Jurkat, Clone E6-1 (cell line): ENCODE data around the gene GXYLT1. TPM values are rescaled to one million over a fixed set of nuclear protein-coding genes. Genes with fewer than 3 reads are reported as not detected.
"Not testable (repeated sequence)": the region's sequence is repeated elsewhere in the genome, so short reads cannot be mapped to it uniquely, and the experiment has no call there.

Source experiments
- DNase-seq: peaks from one replicate; pipeline ENCODE4 v3.0.0-alpha.2; 2011; ENCODE audit warnings: low read depth, low spot score
- H3K4me3 ChIP-seq: 2 replicates; pipeline ENCODE4 v1.5.1; 2011; ENCODE audit warnings: mild to moderate bottlenecking, low read length, control low read depth, moderate library complexity
- polyA plus RNA-seq: library from polyadenylated mRNA; unstranded; fragments of >200 nt; gene quantifications from one replicate; pipeline ENCODE4 v1.2.1, GENCODE V29; 2012; ENCODE audit warnings: missing spikeins; ENCODE audit not compliant: insufficient read length, insufficient read depth

Gene GXYLT1
- polyA plus RNA-seq = 10.1 TPM

- peak; percentile 58 for DNase-seq
Observed at GRCh38 chr12:42144408-42145196, at the start of gene GXYLT1. Gene GXYLT1, minus strand, starts transcription at chr12:42144874. Its CDS starts 228 bp downstream, at chr12:42144646.

GRCh38 chr12:42192686-42193085, 48.0 kb upstream of the GXYLT1 start:
- no peak overlapping the region for H3K4me3 ChIP-seq
- DNase-seq = no peak

More at GRCh38 chr12:42144408-42145196, at the start of gene GXYLT1:
- peak within 1 kb of the TSS; percentile 56 for H3K4me3 ChIP-seq

- no peak for DNase-seq
- no peak overlapping the region for H3K4me3 ChIP-seq
Observed at GRCh38 chr12:42192258-42192657, 47.6 kb upstream of the GXYLT1 start.

- no peak for DNase-seq
- no peak overlapping the region for H3K4me3 ChIP-seq
Observed at GRCh38 chr12:42190376-42190775, 45.7 kb upstream of the GXYLT1 start.

- H3K4me3 ChIP-seq, DNase-seq: not testable (repeated sequence)
Observed at GRCh38 chr12:42188275-42188674, 43.6 kb upstream of the GXYLT1 start.

GRCh38 chr12:42187799-42188198, 43.1 kb upstream of the GXYLT1 start:
- no peak overlapping the region for H3K4me3 ChIP-seq
- no peak for DNase-seq

- DNase-seq = no peak
- no peak overlapping the region for H3K4me3 ChIP-seq
Observed at GRCh38 chr12:42186793-42187192, 42.1 kb upstream of the GXYLT1 start.

- H3K4me3 ChIP-seq = no peak overlapping the region
- DNase-seq = no peak
Observed at GRCh38 chr12:42182394-42182793, 37.7 kb upstream of the GXYLT1 start.

- peak; percentile 25 for DNase-seq
- no peak overlapping the region for H3K4me3 ChIP-seq
Observed at GRCh38 chr12:42180990-42181596, 36.4 kb upstream of the GXYLT1 start.

GRCh38 chr12:42178101-42178500, 33.4 kb upstream of the GXYLT1 start:
- DNase-seq = no peak

GRCh38 chr12:42174978-42175377, 30.3 kb upstream of the GXYLT1 start:
- no peak overlapping the region for H3K4me3 ChIP-seq
- DNase-seq = no peak

More at GRCh38 chr12:42178101-42178500, 33.4 kb upstream of the GXYLT1 start:
- no peak overlapping the region for H3K4me3 ChIP-seq

- H3K4me3 ChIP-seq = no peak overlapping the region
- no peak for DNase-seq
Observed at GRCh38 chr12:42173961-42174521, 29.4 kb upstream of the GXYLT1 start.

GRCh38 chr12:42172441-42173210, 28.0 kb upstream of the GXYLT1 start:
- H3K4me3 ChIP-seq = no peak overlapping the region
- DNase-seq = no peak

GRCh38 chr12:42167711-42168110, 23.0 kb upstream of the GXYLT1 start:
- no peak for DNase-seq
- no peak overlapping the region for H3K4me3 ChIP-seq

GRCh38 chr12:42166501-42166900, 21.8 kb upstream of the GXYLT1 start:
- no peak overlapping the region for H3K4me3 ChIP-seq
- no peak for DNase-seq

GRCh38 chr12:42163913-42164312, 19.2 kb upstream of the GXYLT1 start:
- DNase-seq = no peak
- H3K4me3 ChIP-seq = no peak overlapping the region

- no peak for DNase-seq
- no peak overlapping the region for H3K4me3 ChIP-seq
Observed at GRCh38 chr12:42162965-42163364, 18.3 kb upstream of the GXYLT1 start.

- no peak overlapping the region for H3K4me3 ChIP-seq
- no peak for DNase-seq
Observed at GRCh38 chr12:42162193-42162592, 17.5 kb upstream of the GXYLT1 start.

- DNase-seq = no peak
- H3K4me3 ChIP-seq = no peak overlapping the region
Observed at GRCh38 chr12:42161529-42161928, 16.9 kb upstream of the GXYLT1 start.

- H3K4me3 ChIP-seq = no peak overlapping the region
- no peak for DNase-seq
Observed at GRCh38 chr12:42156232-42156631, 11.6 kb upstream of the GXYLT1 start.
